Astrocyte of the spinal cord (primary cell): ENCODE results near the gene MNS1.
A peak's percentile ranks its signal among the peaks of the same experiment; 100 is the strongest.
"Not testable (repeated sequence)": the region's sequence is repeated elsewhere in the genome, so short reads cannot be mapped to it uniquely, and the experiment has no call there.

Experiments used
- DNase-seq: peaks from one replicate; pipeline ENCODE4 v3.0.0; 2011; ENCODE audit warnings: low read depth, low spot score
- H3K4me3 ChIP-seq: 2 replicates; pipeline ENCODE4 v1.5.1; 2011; ENCODE audit warnings: low read depth, mild to moderate bottlenecking, low read length, moderate library complexity
- CTCF ChIP-seq: IDR thresholded peaks from 2 replicates; pipeline ENCODE4 v1.5.1; 2012; ENCODE audit warnings: low read depth, mild to moderate bottlenecking, low read length, inconsistent platforms
- in situ Hi-C: cut with HindIII; loops from 2 replicates; pipeline ENCODE4 v1.10.0; 2017; ENCODE audit warnings: low sequenced_read_pairs

The MNS1 gene

DNA sequence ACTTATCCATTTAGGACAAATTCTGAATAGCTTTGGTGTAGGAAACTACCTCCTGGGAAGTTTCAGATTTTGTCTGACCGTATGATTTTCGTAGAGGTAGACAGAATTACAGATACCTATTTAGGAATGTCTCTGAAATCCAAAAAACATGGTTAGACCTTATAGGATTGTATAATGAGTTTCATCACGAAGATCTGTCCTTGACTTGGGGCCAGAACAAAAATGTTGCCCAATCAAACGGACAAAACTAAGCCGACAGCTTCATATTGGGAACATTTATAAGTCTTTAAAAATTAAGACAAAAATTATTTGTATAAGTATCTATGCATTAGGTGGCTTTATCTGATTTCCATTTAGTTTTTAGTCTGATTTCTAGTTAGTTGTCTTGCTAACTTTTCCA is 32.6 kb downstream of the MNS1 start:
- DNase-seq, result no peak
- H3K4me3 ChIP-seq, result no peak overlapping the region
- no peak for TF ChIP-seq CTCF
- in situ Hi-C loops, result no loop called here

GRCh38 chr15:56428821-56429458 is 36.0 kb downstream of the MNS1 start:
- in situ Hi-C loops, result no loop called here
- peak; percentile 50 for TF ChIP-seq CTCF
- H3K4me3 ChIP-seq, result no peak overlapping the region
- peak; percentile 42 for DNase-seq

DNA sequence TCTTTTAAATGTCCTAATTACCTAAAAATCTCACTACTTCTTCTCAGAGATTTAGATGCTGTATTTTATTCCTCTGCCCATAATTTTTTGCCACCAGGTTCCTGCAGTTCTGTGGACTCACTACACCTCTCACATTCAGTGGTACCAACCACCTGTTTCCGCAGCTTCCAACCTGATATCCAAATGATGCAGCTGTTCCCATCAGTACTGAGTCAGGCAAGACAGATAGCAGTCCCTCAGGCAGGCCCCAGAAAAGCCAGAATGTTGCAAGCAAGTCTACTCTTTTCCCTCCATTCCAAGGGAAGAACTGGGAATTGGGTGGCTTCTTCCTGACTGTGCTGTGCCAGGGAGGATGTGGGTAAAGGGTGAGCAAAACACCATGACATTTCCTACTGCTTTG is 39.0 kb downstream of the MNS1 start:
- in situ Hi-C loops, result no loop called here
- TF ChIP-seq CTCF, result no peak
- H3K4me3 ChIP-seq, result no peak overlapping the region
- DNase-seq, result no peak

DNA sequence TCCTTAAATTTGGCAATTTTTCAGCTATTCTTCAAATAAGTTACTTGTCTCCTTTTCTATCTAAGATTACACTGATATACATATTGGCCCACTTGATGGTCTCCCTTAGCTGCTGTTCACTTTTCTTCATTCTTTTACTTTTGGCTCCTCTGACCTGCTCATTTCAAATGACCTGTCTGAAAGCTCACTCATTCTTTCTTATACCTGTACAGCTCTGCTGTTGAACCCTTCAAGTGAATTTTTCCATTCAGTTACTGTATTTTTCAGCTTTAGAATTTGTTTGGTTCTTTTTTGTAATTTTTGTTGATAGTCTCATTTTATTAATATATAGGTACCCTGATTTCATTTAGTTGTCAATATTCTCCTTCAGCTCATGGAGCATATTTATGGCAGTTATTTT is 39.7 kb downstream of the MNS1 start:
- H3K4me3 ChIP-seq, result no peak overlapping the region
- no peak for DNase-seq
- no peak for TF ChIP-seq CTCF
- in situ Hi-C loops, result no loop called here

- in situ Hi-C loops, H3K4me3 ChIP-seq, DNase-seq: not testable (repeated sequence)
Observed at GRCh38 chr15:56413114-56413733, 51.7 kb downstream of the MNS1 start.

DNA sequence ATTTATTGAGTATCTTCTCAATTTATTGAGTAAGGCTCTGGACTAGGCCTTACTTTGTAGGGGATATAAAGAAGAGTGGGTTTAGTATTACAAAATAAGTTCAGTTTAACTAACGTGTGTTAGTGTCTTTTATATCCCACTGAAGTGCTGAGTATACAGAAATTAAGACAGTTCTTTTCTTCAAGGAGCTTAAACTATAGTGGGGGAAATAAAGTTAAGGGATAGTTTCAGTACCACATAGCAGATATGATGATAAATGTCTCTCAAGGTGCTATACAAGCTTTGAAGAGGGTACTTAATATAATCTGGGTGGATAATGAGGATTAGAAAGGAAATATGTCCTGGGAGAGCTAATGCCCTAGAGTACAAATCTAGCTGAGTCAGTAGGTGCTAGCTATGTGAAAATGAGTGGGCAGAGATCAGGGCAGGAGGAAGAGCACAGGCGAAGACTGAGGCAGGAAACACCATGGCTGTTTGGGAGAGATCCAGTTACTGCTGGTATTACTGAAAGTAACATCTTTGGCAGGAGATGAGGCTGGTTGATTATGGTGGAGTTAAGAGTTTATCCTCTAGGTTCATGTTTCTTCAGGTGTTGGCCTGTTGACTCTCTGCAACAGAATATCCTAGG is 53.7 kb downstream of the MNS1 start:
- H3K4me3 ChIP-seq, result no peak overlapping the region
- DNase-seq, result no peak
- in situ Hi-C loops, result no loop called here
- TF ChIP-seq CTCF, result no peak

- in situ Hi-C loops, result no loop called here
- TF ChIP-seq CTCF, result no peak
- DNase-seq, result no peak
- no peak overlapping the region for H3K4me3 ChIP-seq
Observed at GRCh38 chr15:56410721-56411120, 54.2 kb downstream of the MNS1 start.

- H3K4me3 ChIP-seq, in situ Hi-C loops, DNase-seq: not testable (repeated sequence)
Observed at GRCh38 chr15:56399209-56399608, 65.7 kb downstream of the MNS1 start.

- DNase-seq, H3K4me3 ChIP-seq, in situ Hi-C loops: not testable (repeated sequence)
Observed at GRCh38 chr15:56397325-56397724, 67.6 kb downstream of the MNS1 start.
